ENCODE data around the gene TRIM10.

The TRIM10 gene

GRCh38 chr6:30200551-30201281 is 39.7 kb upstream of the TRIM10 start:
- POLR2A ChIA-PET = no interaction called here
- DNase-seq (ENCODE audit: extremely low spot score) = peak; percentile 69
- CTCF ChIA-PET = no interaction called here
- no peak for TF ChIP-seq CTCF (IDR thresholded peaks at IDR 0.05; ENCODE audit: control extremely low read depth, extremely low read depth, low read depth, missing control alignments)

- TF ChIP-seq CTCF (IDR thresholded peaks at IDR 0.05; ENCODE audit: control extremely low read depth, extremely low read depth, low read depth, missing control alignments) = no peak
- no peak for DNase-seq (ENCODE audit: extremely low spot score)
- ChIA-PET POLR2A (no interaction called here), CTCF (interaction anchor here (1.1 kb wide), 1 partner anchor 20 kb away, joined by 4 read pairs; no protein-coding TSS in a partner anchor)
These were observed 37.4 kb upstream of the TRIM10 start for GRCh38 chr6:30198166-30199084.

GRCh38 chr6:30196376-30196775 is 35.4 kb upstream of the TRIM10 start:
- ChIA-PET CTCF (no interaction called here), POLR2A (no interaction called here)
- no peak for DNase-seq (ENCODE audit: extremely low spot score)
- no peak for TF ChIP-seq CTCF (IDR thresholded peaks at IDR 0.05; ENCODE audit: control extremely low read depth, extremely low read depth, low read depth, missing control alignments)

- ChIA-PET POLR2A (no interaction called here), CTCF (no interaction called here)
- DNase-seq (ENCODE audit: extremely low spot score) = no peak
- no peak for TF ChIP-seq CTCF (IDR thresholded peaks at IDR 0.05; ENCODE audit: control extremely low read depth, extremely low read depth, low read depth, missing control alignments)
These were observed 34.9 kb upstream of the TRIM10 start for GRCh38 chr6:30195951-30196350.

GRCh38 chr6:30194797-30195690 is 34.0 kb upstream of the TRIM10 start:
- no peak for TF ChIP-seq CTCF (IDR thresholded peaks at IDR 0.05; ENCODE audit: control extremely low read depth, extremely low read depth, low read depth, missing control alignments)
- no peak for DNase-seq (ENCODE audit: extremely low spot score)
- ChIA-PET CTCF (interaction anchor here (1.6 kb wide), 2 partner anchors 24 kb away, joined by 3 read pairs; no protein-coding TSS in a partner anchor), POLR2A (no interaction called here)

- ChIA-PET POLR2A (no interaction called here), CTCF (no interaction called here)
- no peak for TF ChIP-seq CTCF (IDR thresholded peaks at IDR 0.05; ENCODE audit: control extremely low read depth, extremely low read depth, low read depth, missing control alignments)
- DNase-seq (ENCODE audit: extremely low spot score) = no peak
These were observed 31.1 kb upstream of the TRIM10 start for GRCh38 chr6:30192076-30192475.
